Lower lobe of right lung (tissue), 2 donors: ENCODE data around the gene TJP2. TPM values are rescaled to one million over a fixed set of nuclear protein-coding genes. Genes with fewer than 3 reads are reported as not detected.

Experiments
- ATAC-seq, 2 donors: fragments of 200-7000 bp; cut with Tn5 transposase; one replicate each; pipeline ENCODE4 v1.9.1; 2020 to 2022; ENCODE audit warnings: mild to moderate bottlenecking in 2 of 2, moderate library complexity in 2 of 2
- DNase-seq: peaks from one replicate; pipeline ENCODE4 v3.0.0-alpha.2; 2020
- H3K27ac ChIP-seq: fragments of 200-600 bp; one replicate; pipeline ENCODE4 v1.8.0; 2022
- H3K27me3 ChIP-seq: fragments of 200-600 bp; one replicate; pipeline ENCODE4 v1.8.0; 2022; ENCODE audit warnings: low read depth
- H3K36me3 ChIP-seq: fragments of 200-600 bp; one replicate; pipeline ENCODE4 v1.8.0; 2022; ENCODE audit warnings: mild to moderate bottlenecking
- H3K4me1 ChIP-seq: fragments of 200-600 bp; one replicate; pipeline ENCODE4 v1.8.0; 2022
- H3K4me3 ChIP-seq: fragments of 200-600 bp; one replicate; pipeline ENCODE4 v1.8.0; 2022; ENCODE audit warnings: mild to moderate bottlenecking
- H3K9me3 ChIP-seq: fragments of 200-600 bp; one replicate; pipeline ENCODE4 v1.8.0; 2022
- CTCF ChIP-seq: fragments of 200-600 bp; IDR thresholded peaks from one replicate; pipeline ENCODE4 v1.8.0; 2022; ENCODE audit warnings: antibody characterized with exemption, mild to moderate bottlenecking
- intact Hi-C: fragments of 100-400 bp; cut with DNase I; formaldehyde crosslinking; loops from one replicate; pipeline ENCODE4 v1.11.0; 2022
- total RNA-seq: library from RNA; stranded (reverse); fragmentation: NEBNext Ultra II Directional; extraction: Animal tissue kit (Norgen Biotek cat#: 25700); gene quantifications from one replicate; pipeline ENCODE4 v1.2.1, GENCODE V29; 2021
- donor health status: DM: no; HTN: yes; CAD: no; lungs with severe emphysema.

Gene TJP2
- total RNA-seq, 1 donor from 2014 or later, result 124 TPM

GRCh38 chr9:69192214-69192613 lies 18.1 kb downstream of the TJP2 start:
- intact Hi-C loops, result loop anchor here (5.0 kb wide), 1 partner anchor 140 kb away; no protein-coding TSS in a partner anchor
- Histone ChIP-seq H3K27me3 (no peaks in the 10 kb centered on the region), H3K9me3 (no peaks in the 10 kb centered on the region), H3K27ac (peak overlapping the region; percentile 53), H3K4me3 (no peak overlapping the region), H3K36me3 (no peaks in the 10 kb centered on the region), H3K4me1 (peaks cover 59% of the 10 kb centered on the region)
- no peak for TF ChIP-seq CTCF
- no peak for DNase-seq
- ATAC-seq, result peak in 1 of 2 donors; percentile 39

GRCh38 chr9:69193685-69194032 lies 19.6 kb downstream of the TJP2 start:
- TF ChIP-seq CTCF, result no peak
- no peak for ATAC-seq
- Histone ChIP-seq H3K4me1 (peaks cover 51% of the 10 kb centered on the region), H3K27me3 (no peaks in the 10 kb centered on the region), H3K36me3 (no peaks in the 10 kb centered on the region), H3K4me3 (no peak overlapping the region), H3K9me3 (no peaks in the 10 kb centered on the region), H3K27ac (no peak overlapping the region)
- DNase-seq, result no peak
- intact Hi-C loops, result loop anchor here (5.0 kb wide), 1 partner anchor 141 kb away; no protein-coding TSS in a partner anchor

- Histone ChIP-seq H3K27me3 (no peaks in the 10 kb centered on the region), H3K4me3 (no peak overlapping the region), H3K27ac (no peak overlapping the region), H3K36me3 (no peaks in the 10 kb centered on the region), H3K9me3 (no peaks in the 10 kb centered on the region), H3K4me1 (peaks cover 54% of the 10 kb centered on the region)
- DNase-seq, result no peak
- intact Hi-C loops, result loop anchor here (5.0 kb wide), 1 partner anchor 143 kb away; no protein-coding TSS in a partner anchor
- ATAC-seq, result no peak
- no peak for TF ChIP-seq CTCF
Observed at GRCh38 chr9:69194702-69195418, 20.8 kb downstream of the TJP2 start.

GRCh38 chr9:69195668-69196067 lies 21.6 kb downstream of the TJP2 start:
- Histone ChIP-seq H3K27ac (no peak overlapping the region), H3K9me3 (no peaks in the 10 kb centered on the region), H3K4me3 (no peak overlapping the region), H3K27me3 (no peaks in the 10 kb centered on the region), H3K4me1 (peaks cover 54% of the 10 kb centered on the region), H3K36me3 (no peaks in the 10 kb centered on the region)
- no peak for TF ChIP-seq CTCF
- no peak for ATAC-seq
- DNase-seq, result no peak
- intact Hi-C loops, result no loop called here

GRCh38 chr9:69197687-69198086 lies 23.6 kb downstream of the TJP2 start:
- H3K9me3 ChIP-seq, result no peaks in the 10 kb centered on the region
- peaks cover 33% of the 10 kb centered on the region for H3K4me1 ChIP-seq
- no peaks in the 10 kb centered on the region for H3K36me3 ChIP-seq
- H3K4me3 ChIP-seq, result no peak overlapping the region
- H3K27me3 ChIP-seq, result no peaks in the 10 kb centered on the region
- intact Hi-C loops, result no loop called here
- TF ChIP-seq CTCF, result no peak
- ATAC-seq (no peak), DNase-seq (no peak)
- no peak overlapping the region for H3K27ac ChIP-seq
